Stomach smooth muscle (tissue), 2 donors: ENCODE measurements around the gene TAOK2.

Source experiments
- H3K27ac ChIP-seq: one replicate; pipeline ENCODE4 v1.7.0; 2013; ENCODE audit warnings: mild to moderate bottlenecking, low read length, inconsistent platforms
- H3K27me3 ChIP-seq, 2 donors: one replicate each; pipeline ENCODE4 v1.7.0; 2013; ENCODE audit warnings: low read length in 2 of 2; ENCODE audit not compliant: insufficient read depth in 2 of 2, control insufficient read depth in 1 of 2
- H3K36me3 ChIP-seq, 2 donors: one replicate each; pipeline ENCODE4 v1.7.0; 2013; ENCODE audit warnings: low read length in 2 of 2; ENCODE audit not compliant: control insufficient read depth in 2 of 2, insufficient read depth in 2 of 2
- H3K4me1 ChIP-seq: one replicate; pipeline ENCODE4 v1.7.0; 2013; ENCODE audit warnings: low read length; ENCODE audit not compliant: control insufficient read depth, insufficient read depth
- H3K4me3 ChIP-seq, 2 donors: one replicate each; pipeline ENCODE4 v1.7.0; 2013; ENCODE audit warnings: low read length in 2 of 2
- H3K9ac ChIP-seq, 2 donors: one replicate each; pipeline ENCODE4 v1.7.0; 2013; ENCODE audit warnings: low read length in 2 of 2, mild to moderate bottlenecking in 1 of 2
- H3K9me3 ChIP-seq, 2 donors: one replicate each; pipeline ENCODE4 v1.7.0; 2013; ENCODE audit warnings: low read length in 2 of 2; ENCODE audit not compliant: control insufficient read depth in 2 of 2
- donor health status: healthy.
- donor health status: Pancreatic carcinoma.

Gene TAOK2

DNA sequence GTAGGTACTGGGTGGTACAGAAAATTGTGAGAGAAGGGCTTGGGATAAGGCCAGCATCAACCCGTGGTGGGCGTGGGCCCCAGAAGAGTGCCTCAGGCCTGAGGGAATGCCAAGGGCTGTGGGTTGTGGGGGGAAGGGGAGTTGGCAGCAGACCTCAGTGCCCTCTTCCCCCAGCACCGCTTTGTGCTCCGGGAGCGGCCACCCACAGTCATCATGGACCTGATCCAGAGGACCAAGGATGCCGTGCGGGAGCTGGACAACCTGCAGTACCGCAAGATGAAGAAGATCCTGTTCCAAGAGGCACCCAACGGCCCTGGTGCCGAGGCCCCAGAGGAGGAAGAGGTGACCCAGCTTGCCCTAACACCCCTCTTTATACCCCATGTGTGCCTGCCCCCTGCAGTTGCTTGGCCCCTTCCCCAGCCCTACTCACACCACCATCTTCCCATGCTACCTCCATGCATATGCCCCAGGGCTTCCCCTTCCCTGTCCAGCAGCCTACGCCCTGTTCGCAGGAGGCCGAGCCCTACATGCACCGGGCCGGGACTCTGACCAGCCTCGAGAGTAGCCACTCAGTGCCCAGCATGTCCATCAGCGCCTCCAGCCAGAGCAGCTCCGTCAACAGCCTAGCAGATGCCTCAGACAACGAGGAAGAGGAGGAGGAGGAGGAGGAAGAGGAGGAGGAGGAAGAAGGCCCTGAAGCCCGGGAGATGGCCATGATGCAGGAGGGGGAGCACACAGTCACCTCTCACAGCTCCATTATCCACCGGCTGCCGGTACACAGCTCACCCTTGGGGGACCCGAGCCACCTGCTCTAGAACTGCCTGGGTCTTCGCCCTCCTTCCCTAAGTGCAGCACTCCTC lies 9.1 kb downstream of the TAOK2 start:
- Histone ChIP-seq H3K27ac (no peak overlapping the region), H3K9ac (no peak overlapping the region), H3K4me3 (no peak overlapping the region), H3K36me3 (peaks cover 83 to 89% of the 10 kb centered on the region in 2 donors), H3K27me3 (no peaks in the 10 kb centered on the region), H3K9me3 (no peaks in the 10 kb centered on the region), H3K4me1 (no peaks in the 10 kb centered on the region)

DNA sequence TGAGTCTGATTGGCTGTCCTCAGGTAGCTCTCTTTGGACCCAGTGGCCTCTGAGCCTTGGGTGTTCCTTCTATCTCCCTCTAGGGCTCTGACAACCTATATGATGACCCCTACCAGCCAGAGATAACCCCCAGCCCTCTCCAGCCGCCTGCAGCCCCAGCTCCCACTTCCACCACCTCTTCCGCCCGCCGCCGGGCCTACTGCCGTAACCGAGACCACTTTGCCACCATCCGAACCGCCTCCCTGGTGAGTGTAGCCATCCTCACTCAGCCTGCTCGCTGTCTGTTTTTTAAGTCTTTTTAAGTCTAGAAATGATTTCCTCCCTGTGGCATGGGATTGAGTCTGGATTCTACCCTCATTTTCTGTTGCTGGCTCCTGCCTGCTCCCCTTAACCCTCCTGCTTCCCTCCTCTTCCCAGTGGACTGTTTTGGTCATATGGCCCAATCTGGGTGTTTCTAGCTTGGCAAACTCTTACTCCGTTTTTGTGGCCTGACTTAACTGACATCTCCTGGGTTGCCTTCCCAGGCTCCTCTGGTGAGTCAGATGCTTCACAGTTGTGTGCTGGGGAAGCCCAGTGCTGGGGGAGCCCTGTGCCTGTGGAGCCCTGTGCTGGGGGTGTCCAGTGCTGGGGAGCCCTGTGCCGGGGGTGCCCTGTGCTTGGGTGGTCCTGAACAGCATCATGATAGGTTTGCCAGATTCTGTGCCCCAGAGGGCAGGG lies 9.9 kb downstream of the TAOK2 start:
- H3K27ac ChIP-seq, result no peak overlapping the region

GRCh38 chr16:29984137-29984763 lies 10.6 kb downstream of the TAOK2 start:
- no peaks in the 10 kb centered on the region for H3K27me3 ChIP-seq
- H3K9me3 ChIP-seq, result no peaks in the 10 kb centered on the region
- H3K27ac ChIP-seq, result no peak overlapping the region
- H3K9ac ChIP-seq, result no peak overlapping the region
- H3K4me3 ChIP-seq, result no peak overlapping the region
- no peaks in the 10 kb centered on the region for H3K4me1 ChIP-seq
- peaks cover 79 to 83% of the 10 kb centered on the region in 2 donors for H3K36me3 ChIP-seq

More for the DNA sequence above, 9.9 kb downstream of the TAOK2 start:
- Histone ChIP-seq H3K9ac (no peak overlapping the region), H3K27me3 (no peaks in the 10 kb centered on the region), H3K4me3 (no peak overlapping the region), H3K9me3 (no peaks in the 10 kb centered on the region), H3K36me3 (peaks cover 81 to 86% of the 10 kb centered on the region in 2 donors), H3K4me1 (no peaks in the 10 kb centered on the region)

- Histone ChIP-seq H3K9me3 (no peaks in the 10 kb centered on the region), H3K4me3 (no peak overlapping the region), H3K27me3 (no peaks in the 10 kb centered on the region), H3K36me3 (peaks cover 79 to 83% of the 10 kb centered on the region in 2 donors), H3K9ac (no peak overlapping the region), H3K4me1 (no peaks in the 10 kb centered on the region), H3K27ac (no peak overlapping the region)
Measured at GRCh38 chr16:29984764-29985147, 11.1 kb downstream of the TAOK2 start.

DNA sequence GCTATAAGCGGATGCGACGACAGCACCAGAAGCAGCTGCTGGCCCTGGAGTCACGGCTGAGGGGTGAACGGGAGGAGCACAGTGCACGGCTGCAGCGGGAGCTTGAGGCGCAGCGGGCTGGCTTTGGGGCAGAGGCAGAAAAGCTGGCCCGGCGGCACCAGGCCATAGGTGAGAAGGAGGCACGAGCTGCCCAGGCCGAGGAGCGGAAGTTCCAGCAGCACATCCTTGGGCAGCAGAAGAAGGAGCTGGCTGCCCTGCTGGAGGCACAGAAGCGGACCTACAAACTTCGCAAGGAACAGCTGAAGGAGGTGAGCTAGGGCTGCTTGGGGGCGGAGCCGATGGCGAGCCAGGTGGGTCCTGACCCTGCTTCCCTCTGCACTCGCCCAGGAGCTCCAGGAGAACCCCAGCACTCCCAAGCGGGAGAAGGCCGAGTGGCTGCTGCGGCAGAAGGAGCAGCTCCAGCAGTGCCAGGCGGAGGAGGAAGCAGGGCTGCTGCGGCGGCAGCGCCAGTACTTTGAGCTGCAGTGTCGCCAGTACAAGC lies 11.7 kb downstream of the TAOK2 start:
- no peaks in the 10 kb centered on the region for H3K9me3 ChIP-seq
- no peaks in the 10 kb centered on the region for H3K4me1 ChIP-seq
- H3K36me3 ChIP-seq, result peaks cover 79 to 80% of the 10 kb centered on the region in 2 donors
- H3K27me3 ChIP-seq, result no peaks in the 10 kb centered on the region
- no peak overlapping the region for H3K27ac ChIP-seq
- no peak overlapping the region for H3K9ac ChIP-seq
- no peak overlapping the region for H3K4me3 ChIP-seq

GRCh38 chr16:29986231-29986630 lies 12.6 kb downstream of the TAOK2 start:
- H3K4me3 ChIP-seq, result no peak overlapping the region
- no peak overlapping the region for H3K27ac ChIP-seq
- no peak overlapping the region for H3K9ac ChIP-seq
- no peaks in the 10 kb centered on the region for H3K27me3 ChIP-seq
- H3K4me1 ChIP-seq, result no peaks in the 10 kb centered on the region
- H3K36me3 ChIP-seq, result peaks cover 74 to 77% of the 10 kb centered on the region in 2 donors
- H3K9me3 ChIP-seq, result no peaks in the 10 kb centered on the region

DNA sequence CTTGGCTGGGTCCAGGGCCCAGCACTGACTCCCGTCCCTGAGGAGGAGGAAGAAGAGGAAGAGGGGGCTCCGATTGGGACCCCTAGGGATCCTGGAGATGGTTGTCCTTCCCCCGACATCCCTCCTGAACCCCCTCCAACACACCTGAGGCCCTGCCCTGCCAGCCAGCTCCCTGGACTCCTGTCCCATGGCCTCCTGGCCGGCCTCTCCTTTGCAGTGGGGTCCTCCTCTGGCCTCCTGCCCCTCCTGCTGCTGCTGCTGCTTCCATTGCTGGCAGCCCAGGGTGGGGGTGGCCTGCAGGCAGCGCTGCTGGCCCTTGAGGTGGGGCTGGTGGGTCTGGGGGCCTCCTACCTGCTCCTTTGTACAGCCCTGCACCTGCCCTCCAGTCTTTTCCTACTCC lies 13.3 kb downstream of the TAOK2 start:
- Histone ChIP-seq H3K4me1 (no peaks in the 10 kb centered on the region), H3K36me3 (peaks cover 70 to 71% of the 10 kb centered on the region in 2 donors), H3K9me3 (no peaks in the 10 kb centered on the region), H3K9ac (no peak overlapping the region), H3K27me3 (no peaks in the 10 kb centered on the region), H3K4me3 (no peak overlapping the region), H3K27ac (no peak overlapping the region)

- no peaks in the 10 kb centered on the region for H3K4me1 ChIP-seq
- H3K27me3 ChIP-seq, result no peaks in the 10 kb centered on the region
- H3K27ac ChIP-seq, result no peak overlapping the region
- H3K4me3 ChIP-seq, result no peak overlapping the region
- peaks cover 68 to 70% of the 10 kb centered on the region in 2 donors for H3K36me3 ChIP-seq
- H3K9me3 ChIP-seq, result no peaks in the 10 kb centered on the region
- H3K9ac ChIP-seq, result no peak overlapping the region
Measured at GRCh38 chr16:29987371-29988085, 13.9 kb downstream of the TAOK2 start.

GRCh38 chr16:29988346-29989075 lies 14.8 kb downstream of the TAOK2 start:
- no peak overlapping the region for H3K9ac ChIP-seq
- H3K36me3 ChIP-seq, result peaks cover 66 to 68% of the 10 kb centered on the region in 2 donors
- H3K27ac ChIP-seq, result no peak overlapping the region
- H3K27me3 ChIP-seq, result no peaks in the 10 kb centered on the region
- H3K4me1 ChIP-seq, result no peaks in the 10 kb centered on the region
- H3K4me3 ChIP-seq, result no peak overlapping the region
- H3K9me3 ChIP-seq, result no peaks in the 10 kb centered on the region
